Aortic smooth muscle cell (primary cell): ENCODE data around the gene IFNL2. TPM values are rescaled to one million over a fixed set of nuclear protein-coding genes. Genes with fewer than 3 reads are reported as not detected.

Experiments used
- total RNA-seq: library from RNA; depleted of rRNA; stranded (reverse); fragments of >200 nt; gene quantifications from 2 replicates; pipeline ENCODE4 v1.2.3, GENCODE V29; 2014

The IFNL2 gene
- total RNA-seq = not detected in 2 replicates

DNA sequence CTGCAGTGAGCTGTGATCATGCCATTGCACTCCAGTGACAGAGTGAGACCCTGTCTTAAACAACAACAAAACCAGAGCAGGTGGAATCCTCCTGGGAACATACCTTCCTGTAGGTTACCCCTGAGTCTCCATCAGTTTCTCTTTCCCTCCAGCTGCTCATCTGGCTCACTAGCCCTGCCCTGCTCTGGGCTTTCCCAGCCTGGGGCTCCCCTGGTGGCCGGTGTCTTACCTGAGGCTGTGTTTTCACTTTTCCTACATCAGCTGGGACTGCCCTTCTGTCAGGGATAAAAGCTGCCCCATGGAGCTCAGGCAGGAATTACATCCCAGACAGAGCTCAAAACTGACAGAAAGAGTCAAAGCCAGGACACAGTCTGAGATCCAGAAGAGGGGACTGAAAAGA, at the start of gene IFNL2:
Gene IFNL2 (plus strand): TSS at position 312 of the 400 bp plus-strand sequence. CDS start 173 bp downstream, outside the sequence.

DNA sequence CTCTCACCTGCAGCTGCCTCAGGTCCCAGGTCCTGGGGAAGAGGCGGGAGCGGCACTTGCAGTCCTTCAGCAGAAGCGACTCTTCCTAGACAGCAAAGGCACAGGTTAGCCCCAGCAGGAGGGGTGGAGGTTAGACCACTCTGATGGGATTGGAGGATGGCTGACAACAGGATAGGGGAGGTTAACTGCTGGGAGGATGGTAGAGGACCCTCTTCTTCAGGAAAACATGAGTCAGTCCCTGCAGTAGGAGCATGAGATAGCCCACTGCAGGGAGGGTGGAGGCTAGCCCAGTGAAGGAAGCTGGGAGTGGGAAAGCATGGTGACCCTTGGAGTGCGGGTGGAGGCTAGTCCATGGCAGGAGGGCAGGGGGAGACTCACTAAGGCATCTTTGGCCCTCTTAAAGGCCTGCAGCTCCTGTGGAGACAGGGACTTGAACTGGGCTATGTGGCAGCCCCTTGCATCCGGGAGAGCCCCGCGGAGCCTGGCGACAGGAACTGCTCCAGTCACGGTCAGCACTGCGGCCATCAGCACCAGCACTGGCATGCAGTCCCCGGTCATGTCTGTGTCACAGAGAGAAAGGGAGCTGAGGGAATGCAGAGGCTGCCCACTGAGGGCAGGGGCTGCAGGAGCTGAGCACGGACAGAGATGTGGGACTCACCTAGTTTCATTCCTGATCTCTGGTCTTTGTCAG, 23.6 kb upstream of the IFNL2 start, which contains the start of gene IFNL3:
Gene IFNL3 (minus strand): TSS at position 597 of the 691 bp plus-strand sequence. CDS start 39 bp downstream, at position 558.

DNA sequence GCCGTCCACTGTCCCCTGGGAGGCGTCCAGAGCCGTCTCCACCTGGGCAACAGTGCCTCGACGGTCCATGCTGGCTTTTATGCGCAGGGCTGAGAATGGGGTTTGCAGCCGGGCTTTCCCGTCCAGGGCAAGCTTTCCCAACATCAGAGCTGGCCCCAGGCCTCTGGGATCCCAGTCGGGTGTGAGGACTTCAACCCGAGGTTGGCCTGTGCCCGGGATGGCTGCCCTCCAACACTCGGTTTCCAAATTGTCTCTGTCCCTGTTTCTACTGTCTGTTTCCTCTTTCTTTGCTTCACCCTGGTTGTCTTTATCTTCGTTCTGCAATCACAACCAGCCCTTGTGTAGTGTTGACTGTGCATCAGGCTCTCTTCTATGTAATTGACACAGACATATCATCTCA, 19.4 kb upstream of the IFNL2 start, which contains the start of gene IFNL4:
Gene IFNL4 (minus strand): TSS at position 51 of the 400 bp plus-strand sequence.

DNA sequence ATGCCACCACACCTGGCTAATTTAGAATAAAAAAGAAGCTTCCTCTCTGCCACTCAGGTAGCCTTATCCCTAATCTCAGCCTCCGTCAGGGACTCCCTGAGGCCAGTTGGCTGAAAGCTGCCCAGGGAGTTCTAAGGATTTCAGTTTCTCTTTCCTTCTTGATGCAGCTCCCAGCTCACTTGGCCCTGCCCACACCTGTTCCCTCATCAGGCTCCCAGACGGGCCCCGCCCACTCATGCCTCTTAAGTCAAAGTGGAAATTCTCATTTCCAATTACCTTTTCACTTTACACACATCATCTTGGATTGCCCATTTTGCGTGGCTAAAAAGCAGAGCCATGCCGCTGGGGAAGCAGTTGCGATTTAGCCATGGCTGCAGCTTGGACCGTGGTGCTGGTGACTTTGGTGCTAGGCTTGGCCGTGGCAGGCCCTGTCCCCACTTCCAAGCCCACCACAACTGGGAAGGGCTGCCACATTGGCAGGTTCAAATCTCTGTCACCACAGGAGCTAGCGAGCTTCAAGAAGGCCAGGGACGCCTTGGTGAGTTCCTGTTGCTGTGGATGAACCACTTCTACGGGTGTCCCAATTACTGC, 28.0 kb downstream of the IFNL2 start, which contains the start of gene IFNL1:
Gene IFNL1 (plus strand): TSS at position 353 of the 591 bp plus-strand sequence. CDS start 15 bp downstream, at position 368.

Other genes with a start within 250 kb of the IFNL2 start
- gene FBXO27, start 235.8 kb upstream of the IFNL2 start, total RNA-seq = 1.2 and 1.8 TPM in 2 replicates
- 0.12 TPM in 1 of 2 replicates, not detected in the other for gene ACP7, start 184.0 kb upstream of the IFNL2 start, total RNA-seq
- gene PAK4, start 142.6 kb upstream of the IFNL2 start, total RNA-seq = 3.7 and 4.7 TPM in 2 replicates
- gene NCCRP1, start 71.4 kb upstream of the IFNL2 start, total RNA-seq = not detected in 2 replicates
- not detected in 2 replicates for gene SYCN, start 64.1 kb upstream of the IFNL2 start, total RNA-seq
- not detected in 2 replicates for gene IFNL3, start 23.4 kb upstream of the IFNL2 start, total RNA-seq
- not detected in 2 replicates for gene IFNL4, start 19.5 kb upstream of the IFNL2 start, total RNA-seq
- gene IFNL1, start 28.0 kb downstream of the IFNL2 start, total RNA-seq = not detected in 2 replicates
- under 0.01 TPM in 1 of 2 replicates, not detected in the other for gene LRFN1, start 52.5 kb downstream of the IFNL2 start, total RNA-seq
- 0.87 and 2.6 TPM in 2 replicates for gene GMFG, start 67.6 kb downstream of the IFNL2 start, total RNA-seq
- 33.6 and 40.2 TPM in 2 replicates for gene SAMD4B, start 74.0 kb downstream of the IFNL2 start, total RNA-seq
- gene PAF1, start 122.7 kb downstream of the IFNL2 start, total RNA-seq = 44.8 and 65.8 TPM in 2 replicates
- 13.9 and 14.5 TPM in 2 replicates for gene MED29, start 123.0 kb downstream of the IFNL2 start, total RNA-seq
- gene ZFP36, start 138.5 kb downstream of the IFNL2 start, total RNA-seq = 2.5 and 5.2 TPM in 2 replicates
- 18.1 and 29.5 TPM in 2 replicates for gene PLEKHG2, start 144.3 kb downstream of the IFNL2 start, total RNA-seq
- gene RPS16, start 167.6 kb downstream of the IFNL2 start, total RNA-seq = 38.5 and 131 TPM in 2 replicates
- 58.9 and 87.9 TPM in 2 replicates for gene SUPT5H, start 177.2 kb downstream of the IFNL2 start, total RNA-seq
- 50.5 and 68.8 TPM in 2 replicates for gene TIMM50, start 212.4 kb downstream of the IFNL2 start, total RNA-seq
- gene DLL3, start 230.6 kb downstream of the IFNL2 start, total RNA-seq = 0.06 TPM in 1 of 2 replicates, not detected in the other
- gene SELENOV, start 246.7 kb downstream of the IFNL2 start, total RNA-seq = not detected in 2 replicates